Measurements from ENCODE around the gene MACROD1. TPM values are rescaled to one million over a fixed set of nuclear protein-coding genes. Genes with fewer than 3 reads are reported as not detected.

MACROD1 gene
- total and polyA plus RNA-seq, 9 of the 15 experiments (the other 6 are each of a cell fraction or from before 2014, with no cell fraction given): 1.1 to 60.0 (median 26.4) TPM

- FAIRE-seq (no peak), ATAC-seq (no peak), DNase-seq (ENCODE audit: extremely low read depth in 1 of 4, low spot score in 3 of 4) (no peak)
- no peak for TF ChIP-seq SP2 (IDR thresholded peaks at IDR 0.05; ENCODE audit: extremely low read depth, low read depth, low read length, poor library complexity, severe bottlenecking)
- TF ChIP-seq HDAC2 (IDR thresholded peaks at IDR 0.05): no peak
- no peak for TF ChIP-seq ETS2 (tag; IDR thresholded peaks at IDR 0.05; ENCODE audit: borderline replicate concordance, poor library complexity, severe bottlenecking)
- no peak for TF ChIP-seq NUFIP1 (IDR thresholded peaks at IDR 0.05; ENCODE audit: partially characterized antibody)
- TF ChIP-seq, protein P1, sequence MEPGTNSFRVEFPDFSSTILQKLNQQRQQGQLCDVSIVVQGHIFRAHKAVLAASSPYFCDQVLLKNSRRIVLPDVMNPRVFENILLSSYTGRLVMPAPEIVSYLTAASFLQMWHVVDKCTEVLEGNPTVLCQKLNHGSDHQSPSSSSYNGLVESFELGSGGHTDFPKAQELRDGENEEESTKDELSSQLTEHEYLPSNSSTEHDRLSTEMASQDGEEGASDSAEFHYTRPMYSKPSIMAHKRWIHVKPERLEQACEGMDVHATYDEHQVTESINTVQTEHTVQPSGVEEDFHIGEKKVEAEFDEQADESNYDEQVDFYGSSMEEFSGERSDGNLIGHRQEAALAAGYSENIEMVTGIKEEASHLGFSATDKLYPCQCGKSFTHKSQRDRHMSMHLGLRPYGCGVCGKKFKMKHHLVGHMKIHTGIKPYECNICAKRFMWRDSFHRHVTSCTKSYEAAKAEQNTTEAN (CRISPR knock-in tag; IDR thresholded peaks at IDR 0.05): no peak
- TF ChIP-seq SMARCA5 (IDR thresholded peaks at IDR 0.05): no peak
- no peak for TF ChIP-seq MAFF (IDR thresholded peaks at IDR 0.05; ENCODE audit: low read length)
- no peak for TF ChIP-seq POLR3A (IDR thresholded peaks at IDR 0.05; ENCODE audit: borderline replicate concordance, extremely low read depth, insufficient read depth, insufficient read length)
- no peak for TF ChIP-seq CBX8 (IDR thresholded peaks at IDR 0.05; ENCODE audit: borderline replicate concordance, extremely low read depth, low read depth, low read length, poor library complexity, severe bottlenecking)
- no peak for TF ChIP-seq CCNT2 (IDR thresholded peaks at IDR 0.05; ENCODE audit: borderline replicate concordance, extremely low read depth, insufficient read length, low read depth, low read length)
- no peak for TF ChIP-seq ELF1 (tag; IDR thresholded peaks at IDR 0.05)
- no peak for TF ChIP-seq ZNF354B (CRISPR knock-in tag; IDR thresholded peaks at IDR 0.05)
- TF ChIP-seq ZNF316 (IDR thresholded peaks at IDR 0.05): no peak
- TF ChIP-seq XRCC4 (IDR thresholded peaks at IDR 0.05; ENCODE audit: extremely low read depth, insufficient read depth, insufficient read length): no peak
- no peak for TF ChIP-seq ZNF384 (IDR thresholded peaks at IDR 0.05; ENCODE audit: low read depth, low read length)
- TF ChIP-seq, protein P2, sequence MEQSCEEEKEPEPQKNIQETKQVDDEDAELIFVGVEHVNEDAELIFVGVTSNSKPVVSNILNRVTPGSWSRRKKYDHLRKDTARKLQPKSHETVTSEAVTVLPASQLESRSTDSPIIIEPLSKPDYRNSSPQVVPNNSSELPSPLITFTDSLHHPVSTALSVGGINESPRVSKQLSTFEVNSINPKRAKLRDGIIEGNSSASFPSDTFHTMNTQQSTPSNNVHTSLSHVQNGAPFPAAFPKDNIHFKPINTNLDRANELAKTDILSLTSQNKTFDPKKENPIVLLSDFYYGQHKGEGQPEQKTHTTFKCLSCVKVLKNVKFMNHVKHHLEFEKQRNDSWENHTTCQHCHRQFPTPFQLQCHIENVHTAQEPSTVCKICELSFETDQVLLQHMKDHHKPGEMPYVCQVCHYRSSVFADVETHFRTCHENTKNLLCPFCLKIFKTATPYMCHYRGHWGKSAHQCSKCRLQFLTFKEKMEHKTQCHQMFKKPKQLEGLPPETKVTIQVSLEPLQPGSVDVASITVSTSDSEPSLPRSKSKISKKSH (CRISPR knock-in tag; IDR thresholded peaks at IDR 0.05): no peak
- TF ChIP-seq PYGO2 (tag; IDR thresholded peaks at IDR 0.05): no peak
- no peak for TF ChIP-seq RBFOX2 (IDR thresholded peaks at IDR 0.05; ENCODE audit: low read depth, low read length)
- TF ChIP-seq BRD4 (IDR thresholded peaks at IDR 0.05): no peak
- no peak for TF ChIP-seq NCOA4 (IDR thresholded peaks at IDR 0.05; ENCODE audit: partially characterized antibody)
- Histone ChIP-seq H2AFZ (ENCODE audit: low read depth, low read length) (no peak overlapping the region), H3K9ac (ENCODE audit: insufficient read depth in 1 of 2, low read depth in 2 of 2, low read length in 2 of 2) (no peak overlapping the region; a peak in 1 of 4 replicates), H3K36me3 (ENCODE audit: control insufficient read depth, insufficient read depth, low read length) (no peaks in the 10 kb centered on the region; the same call in 2 of the 3 replicates), H3K9me3 (replicated peaks; ENCODE audit: control insufficient read depth, insufficient read depth, low read depth, low read length) (no peaks in the 10 kb centered on the region), H3K79me2 (ENCODE audit: control insufficient read depth, insufficient read depth, low read length) (peaks cover 2% of the 10 kb centered on the region; the same call in 2 of the 3 replicates), H3K4me3 (no peak overlapping the region), H3K27me3 (ENCODE audit: control insufficient read depth in 2 of 2, insufficient read depth in 2 of 2, low read length in 2 of 2) (no peaks in the 10 kb centered on the region), H3K9me1 (ENCODE audit: control insufficient read depth, insufficient read depth, low read length) (no peaks in the 10 kb centered on the region), H3K4me1 (replicated peaks in 1 of 2; ENCODE audit: control insufficient read depth in 2 of 2, insufficient read depth in 2 of 2, low read length in 2 of 2) (peaks cover 0 to 51% of the 10 kb centered on the region in 2 experiments; a peak in 4 of 5 replicates), H4K20me1 (replicated peaks; ENCODE audit: control insufficient read depth, insufficient read depth, low read length) (peaks cover 13% of the 10 kb centered on the region), H3K27ac (ENCODE audit: extremely low read depth, low read depth, low read length) (no peak overlapping the region), H3K4me2 (ENCODE audit: insufficient read depth, low read length) (no peak overlapping the region)
- 78% methylated on average over 19 of the region's 21 CpGs for WGBS (ENCODE audit: insufficient coverage, low coverage, missing lambda C conversion rate)
- BruUV-seq (replicated peaks): no TSS peak
- intact Hi-C loops (cut with micrococcal nuclease): loop anchor here (10.0 kb wide), 2 partner anchors 136 to 396 kb away; no protein-coding TSS in a partner anchor
- POLR2A ChIA-PET: interaction anchor here (0.7 kb wide), 1 partner anchor 9 kb away, joined by 3 read pairs; no protein-coding TSS in a partner anchor
- in situ Hi-C loops (cut with MboI): loop anchor here (10.0 kb wide), 1 partner anchor 376 kb away; the partner anchor contains the start of gene ZFTA
- CTCF ChIA-PET (ENCODE audit: low intra/inter-chr PET ratio): no interaction called here
Measured at GRCh38 chr11:64141081-64141783, 24.7 kb downstream of the MACROD1 start.
